Right lobe of liver (tissue), 4 donors: Measurements from ENCODE around the gene GRB2.

ENCODE experiments used
- CTCF ChIP-seq, 4 donors: fragments of 200-600 bp in 3 of 4; fragments of 450-650 bp in 1 of 4; IDR thresholded peaks; one replicate each; pipeline versions ENCODE4 v1.5.1 to v1.8.0; 2016 to 2022; ENCODE audit warnings: antibody characterized with exemption in 4 of 4, mild to moderate bottlenecking in 2 of 4
- POLR2A ChIP-seq: fragments of 450-650 bp; IDR thresholded peaks from one replicate; pipeline ENCODE4 v1.6.1; 2017; ENCODE audit warnings: antibody characterized with exemption, mild to moderate bottlenecking
- donor health status: DM: no; HTN: no; CAD: no.
- donor health status: DM: no; HTN: no; CAD: no.
- donor health status: DM: no; HTN: yes; CAD: no.

- TF ChIP-seq POLR2A (no peak), CTCF (IDR thresholded peaks at IDR 0.05) (no peak)
These were observed 97.3 kb downstream of the GRB2 start for GRCh38 chr17:75307957-75308731.
